GM12892 (cell line): ENCODE results near the gene SEC14L1.

ENCODE experiments used
- POLR2A ChIP-seq: IDR thresholded peaks from 2 replicates; pipeline ENCODE4 v1.6.1; 2011; ENCODE audit warnings: low read depth, low read length, control low read depth
- POLR2AphosphoS5 ChIP-seq: IDR thresholded peaks from 2 replicates; pipeline ENCODE4 v1.6.1; 2011; ENCODE audit warnings: low read depth, low read length, control low read depth

DNA sequence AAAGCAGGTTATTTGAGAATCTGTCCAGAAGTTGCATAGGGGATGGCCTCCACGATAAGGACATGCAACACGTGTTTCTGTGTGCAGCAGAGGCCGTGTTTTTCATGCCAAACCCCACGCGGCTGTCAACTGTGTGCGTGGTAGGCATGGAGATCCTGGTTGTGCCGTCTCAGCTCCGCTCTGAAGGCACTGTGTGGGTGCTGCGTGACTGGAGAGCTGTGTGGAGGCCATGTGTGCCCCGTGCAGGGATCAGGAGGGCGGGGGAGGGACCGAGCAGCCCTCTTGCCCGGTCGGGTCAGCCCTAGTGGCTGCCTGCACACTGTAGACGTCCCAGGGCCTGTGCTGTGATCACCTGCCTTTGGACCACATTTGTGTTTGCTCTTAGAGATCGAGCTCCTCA lies 74.5 kb downstream of the SEC14L1 start:
- no peak for TF ChIP-seq POLR2A
- TF ChIP-seq POLR2AphosphoS5: no peak
